Measurements from ENCODE around the gene METTL9. TPM values are rescaled to one million over a fixed set of nuclear protein-coding genes. Genes with fewer than 3 reads are reported as not detected.
"Not testable (repeated sequence)": the region's sequence is repeated elsewhere in the genome, so short reads cannot be mapped to it uniquely, and the experiment has no call there.

The METTL9 gene
- total RNA-seq, 4 donors from 2014 or later, result 59.2 to 75.8 (median 70.3) TPM

GRCh38 chr16:21580807-21581206, 18.6 kb upstream of the METTL9 start:
- Histone ChIP-seq H3K4me3 (no peak overlapping the region), H3K27me3 (no peaks in the 10 kb centered on the region), H3K4me1 (no peaks in the 10 kb centered on the region), H3K27ac (no peak overlapping the region), H3K36me3 (no peaks in the 10 kb centered on the region), H3K9me3 (no peaks in the 10 kb centered on the region)
- TF ChIP-seq CTCF (IDR thresholded peaks at IDR 0.05), result no peak
- TF ChIP-seq POLR2A (IDR thresholded peaks at IDR 0.05), result no peak
- DNase-seq, result no peak

GRCh38 chr16:21584817-21585216, 14.6 kb upstream of the METTL9 start:
- no peak for DNase-seq
- no peaks in the 10 kb centered on the region for H3K36me3 ChIP-seq
- H3K27me3 ChIP-seq, result no peaks in the 10 kb centered on the region
- H3K9me3 ChIP-seq, result no peaks in the 10 kb centered on the region
- no peak overlapping the region for H3K4me3 ChIP-seq
- no peaks in the 10 kb centered on the region for H3K4me1 ChIP-seq
- no peak overlapping the region for H3K27ac ChIP-seq
- TF ChIP-seq CTCF (IDR thresholded peaks at IDR 0.05), result no peak

- not testable (repeated sequence) for H3K27ac ChIP-seq, H3K9me3 ChIP-seq, DNase-seq, H3K27me3 ChIP-seq, H3K4me1 ChIP-seq, H3K36me3 ChIP-seq, H3K4me3 ChIP-seq
Measured at GRCh38 chr16:21588593-21588992, 10.8 kb upstream of the METTL9 start.

- Histone ChIP-seq H3K9me3 (no peaks in the 10 kb centered on the region), H3K27me3 (no peaks in the 10 kb centered on the region), H3K4me1 (no peaks in the 10 kb centered on the region), H3K4me3 (no peak overlapping the region), H3K36me3 (no peaks in the 10 kb centered on the region), H3K27ac (no peak overlapping the region)
- no peak for TF ChIP-seq CTCF (IDR thresholded peaks at IDR 0.05)
- DNase-seq, result no peak
Measured at GRCh38 chr16:21589551-21589950, 9.8 kb upstream of the METTL9 start.

- Histone ChIP-seq H3K27ac (no peak overlapping the region), H3K9me3 (no peaks in the 10 kb centered on the region), H3K4me1 (no peaks in the 10 kb centered on the region), H3K36me3 (no peaks in the 10 kb centered on the region), H3K27me3 (no peaks in the 10 kb centered on the region), H3K4me3 (no peak overlapping the region)
- TF ChIP-seq POLR2A (IDR thresholded peaks at IDR 0.05) (no peak), CTCF (IDR thresholded peaks at IDR 0.05) (no peak)
- DNase-seq, result no peak
Measured at GRCh38 chr16:21590287-21590686, 9.1 kb upstream of the METTL9 start.

- Histone ChIP-seq H3K27me3 (no peaks in the 10 kb centered on the region), H3K36me3 (no peaks in the 10 kb centered on the region), H3K9me3 (no peaks in the 10 kb centered on the region), H3K4me1 (no peaks in the 10 kb centered on the region), H3K4me3 (no peak overlapping the region), H3K27ac (no peak overlapping the region)
- DNase-seq, result no peak
- no peak for TF ChIP-seq CTCF (IDR thresholded peaks at IDR 0.05)
- TF ChIP-seq POLR2A (IDR thresholded peaks at IDR 0.05), result no peak
Measured at GRCh38 chr16:21590796-21591195, 8.6 kb upstream of the METTL9 start.

Measured in Peyer's patch (tissue), 4 donors.